ENCODE data around the gene EREG. TPM values are rescaled to one million over a fixed set of nuclear protein-coding genes. Genes with fewer than 3 reads are reported as not detected.

The EREG gene
- total RNA-seq, 4 donors from 2014 or later: 8.0 to 122 (median 11.9) TPM

GRCh38 chr4:74407891-74408290 lies 42.9 kb downstream of the EREG start:
- DNase-seq: no peak
- no peaks in the 10 kb centered on the region for H3K36me3 ChIP-seq

GRCh38 chr4:74408639-74409038 lies 43.7 kb downstream of the EREG start:
- Histone ChIP-seq H3K36me3 (no peaks in the 10 kb centered on the region), H3K27me3 (no peaks in the 10 kb centered on the region), H3K4me1 (peaks cover 0 to 34% (median 0%) of the 10 kb centered on the region in 3 donors), H3K4me3 (no peak overlapping the region), H3K9me3 (no peaks in the 10 kb centered on the region), H3K27ac (no peak overlapping the region)
- TF ChIP-seq CTCF (IDR thresholded peaks at IDR 0.05) (no peak), POLR2A (IDR thresholded peaks at IDR 0.05) (no peak)
- DNase-seq: no peak
- intact Hi-C loops (cut with DNase I): no loop called here
- 44 to 60% methylated on average over 3 of the region's 3 CpGs for WGBS, 2 donors

More at GRCh38 chr4:74407891-74408290, 42.9 kb downstream of the EREG start:
- H3K4me3 ChIP-seq: no peak overlapping the region
- no peaks in the 10 kb centered on the region for H3K27me3 ChIP-seq
- intact Hi-C loops (cut with DNase I): no loop called here
- peaks cover 0 to 34% (median 0%) of the 10 kb centered on the region in 3 donors for H3K4me1 ChIP-seq
- no peaks in the 10 kb centered on the region for H3K9me3 ChIP-seq
- H3K27ac ChIP-seq: no peak overlapping the region
- TF ChIP-seq POLR2A (IDR thresholded peaks at IDR 0.05) (no peak), CTCF (IDR thresholded peaks at IDR 0.05) (no peak)

DNA sequence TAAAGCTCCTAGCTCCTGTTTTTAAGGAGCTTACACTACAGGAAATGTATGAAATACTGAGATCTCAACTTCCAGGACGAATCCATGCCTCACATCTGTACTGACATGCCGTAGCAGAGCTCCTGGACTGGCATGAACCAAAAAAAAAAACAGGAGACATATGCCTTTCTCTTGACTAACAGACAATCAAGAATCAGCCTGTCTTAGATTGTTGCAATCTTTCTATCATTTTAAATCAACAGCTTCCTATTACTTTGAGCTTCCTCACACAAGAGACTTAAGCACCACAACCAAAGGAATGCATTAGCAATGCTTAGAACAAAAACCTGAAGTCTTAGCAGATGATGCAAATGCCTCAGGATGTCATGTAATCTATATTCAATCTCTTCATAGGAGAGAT lies 45.3 kb downstream of the EREG start:
- WGBS, 2 donors: 14 to 45% methylated on average over 2 of the region's 2 CpGs
- Histone ChIP-seq H3K9me3 (no peaks in the 10 kb centered on the region), H3K27me3 (no peaks in the 10 kb centered on the region), H3K27ac (peak overlapping the region in 3 of 4 donors; percentile 19 to 53 (median 23)), H3K4me1 (peaks cover 0 to 38% (median 0%) of the 10 kb centered on the region in 3 donors), H3K36me3 (no peaks in the 10 kb centered on the region), H3K4me3 (no peak overlapping the region)
- TF ChIP-seq POLR2A (IDR thresholded peaks at IDR 0.05): no peak
- TF ChIP-seq CTCF (IDR thresholded peaks at IDR 0.05): no peak
- DNase-seq: no peak
- intact Hi-C loops (cut with DNase I): no loop called here

GRCh38 chr4:74412225-74412624 lies 47.3 kb downstream of the EREG start:
- no peak overlapping the region for H3K27ac ChIP-seq
- H3K4me3 ChIP-seq: no peak overlapping the region
- H3K36me3 ChIP-seq: no peaks in the 10 kb centered on the region
- H3K4me1 ChIP-seq: peaks cover 0 to 52% (median 0%) of the 10 kb centered on the region in 3 donors
- H3K27me3 ChIP-seq: no peaks in the 10 kb centered on the region
- no peaks in the 10 kb centered on the region for H3K9me3 ChIP-seq
- intact Hi-C loops (cut with DNase I): no loop called here
- TF ChIP-seq CTCF (IDR thresholded peaks at IDR 0.05) (no peak), POLR2A (IDR thresholded peaks at IDR 0.05) (no peak)
- DNase-seq: no peak

GRCh38 chr4:74413265-74413664 lies 48.3 kb downstream of the EREG start:
- Histone ChIP-seq H3K4me3 (no peak overlapping the region), H3K27ac (no peak overlapping the region), H3K9me3 (no peaks in the 10 kb centered on the region), H3K4me1 (peaks cover 0 to 50% (median 0%) of the 10 kb centered on the region in 3 donors), H3K36me3 (no peaks in the 10 kb centered on the region), H3K27me3 (no peaks in the 10 kb centered on the region)
- TF ChIP-seq POLR2A (IDR thresholded peaks at IDR 0.05) (no peak), CTCF (IDR thresholded peaks at IDR 0.05) (no peak)
- no peak for DNase-seq
- intact Hi-C loops (cut with DNase I): no loop called here

Data from esophagus squamous epithelium (tissue), 5 donors.